K562 (cell line): ENCODE measurements around the gene CLCN2. TPM values are rescaled to one million over a fixed set of nuclear protein-coding genes. Genes with fewer than 3 reads are reported as not detected.

Experiments used
- CBX2 ChIP-seq: fragments of 200-600 bp; sonication (generic); IDR thresholded peaks from one replicate; pipeline ENCODE4 v1.6.1; 2012; ENCODE audit warnings: mild to moderate bottlenecking, low read length, inconsistent platforms; ENCODE audit not compliant: insufficient read depth, poor library complexity, severe bottlenecking
- CCAR2 ChIP-seq: fragments of 200-400 bp; formaldehyde crosslinking; IDR thresholded peaks from 2 replicates; pipeline ENCODE4 v1.6.1; 2017; ENCODE audit warnings: mild to moderate bottlenecking, low read depth, low read length
- HLTF ChIP-seq: fragments of 450-650 bp; IDR thresholded peaks from 2 replicates; pipeline ENCODE4 v1.6.1; 2016
- KAT8 ChIP-seq: fragments of 450-650 bp; IDR thresholded peaks from 2 replicates; pipeline ENCODE4 v1.6.1; 2016; ENCODE audit warnings: low read depth, mild to moderate bottlenecking
- NFIC ChIP-seq: fragments of 450-650 bp; IDR thresholded peaks from 2 replicates; pipeline ENCODE4 v1.6.1; 2017; ENCODE audit warnings: mild to moderate bottlenecking, inconsistent platforms
- PYGO2 ChIP-seq: fragments of 450-650 bp; IDR thresholded peaks from 2 replicates; pipeline ENCODE4 v1.6.1; 2016; ENCODE audit warnings: mild to moderate bottlenecking, missing genetic modification characterization, moderate library complexity, missing compliant biosample characterization
- RERE ChIP-seq: sonication (generic); formaldehyde crosslinking; IDR thresholded peaks from 2 replicates; pipeline ENCODE4 v1.8.0; 2023; ENCODE audit warnings: missing genetic modification reagents, mild to moderate bottlenecking, borderline replicate concordance
- SIN3B ChIP-seq: fragments of 450-650 bp; IDR thresholded peaks from 2 replicates; pipeline ENCODE4 v1.6.1; 2017; ENCODE audit warnings: low read depth, mild to moderate bottlenecking, moderate library complexity
- TFAM ChIP-seq: fragments of 250-450 bp; sonication (Bioruptor Pico); conservative IDR thresholded peaks from 2 replicates; pipeline ENCODE4 v1.5.0; 2021; ENCODE audit warnings: mild to moderate bottlenecking, moderate library complexity
- polyA plus RNA-seq, 8 experiments: library from polyadenylated mRNA; depleted of rRNA in 4 of 8; stranded (reverse) in 5 of 8; unstranded in 3 of 8; fragments of >200 nt; fragmentation: Nextera tagmentation in 2 of 8; fragmentation: Illumina TruSeq in 1 of 8; extraction: Ambion mirVana in 2 of 8; extraction: Trizol in 1 of 8; gene quantifications; 2 replicates each; pipeline versions ENCODE4 v1.2.1 to v1.2.3, GENCODE V29; 2011 to 2014; ENCODE audit warnings: inconsistent platforms in 1 of 8, missing spikeins in 1 of 8
- total RNA-seq, 7 experiments: library from RNA; depleted of rRNA in 6 of 7; stranded (reverse); fragments of >200 nt in 6 of 7; fragmentation: Illumina TruSeq in 2 of 7; extraction: Trizol in 2 of 7; gene quantifications; 2 replicates each; pipeline versions ENCODE4 v1.2.1 to v1.2.3, GENCODE V29; 2011 to 2021; ENCODE audit warnings: low replicate concordance in 1 of 7
- TF ChIP-seq, protein P1 (sequence below): sonication (generic); formaldehyde crosslinking; IDR thresholded peaks from 2 replicates; pipeline ENCODE4 v1.8.0; 2022; ENCODE audit warnings: missing genetic modification reagents, mild to moderate bottlenecking, borderline replicate concordance
- TF ChIP-seq, protein P2 (sequence below): fragments of 250-450 bp; sonication (Bioruptor Pico); IDR thresholded peaks from 2 replicates; pipeline ENCODE4 v1.9.0; 2021; ENCODE audit warnings: mild to moderate bottlenecking
- TF ChIP-seq, protein P3 (sequence below), 2 experiments: fragments of 450-650 bp; IDR thresholded peaks; 2 replicates each; pipeline ENCODE4 v1.6.1; 2016; ENCODE audit warnings: mild to moderate bottlenecking in 2 of 2, borderline replicate concordance in 1 of 2, low read depth in 1 of 2, moderate library complexity in 1 of 2

CLCN2 gene
- total and polyA plus RNA-seq, 9 of the 15 experiments (the other 6 are each of a cell fraction or from before 2014, with no cell fraction given) = 0.10 to 14.0 (median 6.9) TPM

- no peak for TF ChIP-seq RERE (CRISPR knock-in tag)
- TF ChIP-seq KAT8 = no peak
- TF ChIP-seq, protein P1, sequence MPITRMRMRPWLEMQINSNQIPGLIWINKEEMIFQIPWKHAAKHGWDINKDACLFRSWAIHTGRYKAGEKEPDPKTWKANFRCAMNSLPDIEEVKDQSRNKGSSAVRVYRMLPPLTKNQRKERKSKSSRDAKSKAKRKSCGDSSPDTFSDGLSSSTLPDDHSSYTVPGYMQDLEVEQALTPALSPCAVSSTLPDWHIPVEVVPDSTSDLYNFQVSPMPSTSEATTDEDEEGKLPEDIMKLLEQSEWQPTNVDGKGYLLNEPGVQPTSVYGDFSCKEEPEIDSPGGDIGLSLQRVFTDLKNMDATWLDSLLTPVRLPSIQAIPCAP (CRISPR knock-in tag) = no peak
- TF ChIP-seq TFAM (CRISPR knock-in tag) = no peak
- no peak for TF ChIP-seq NFIC
- TF ChIP-seq CBX2 = no peak
- no peak for TF ChIP-seq PYGO2
- TF ChIP-seq, protein P2, sequence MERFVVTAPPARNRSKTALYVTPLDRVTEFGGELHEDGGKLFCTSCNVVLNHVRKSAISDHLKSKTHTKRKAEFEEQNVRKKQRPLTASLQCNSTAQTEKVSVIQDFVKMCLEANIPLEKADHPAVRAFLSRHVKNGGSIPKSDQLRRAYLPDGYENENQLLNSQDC (CRISPR knock-in tag) = no peak
- TF ChIP-seq, protein P3, sequence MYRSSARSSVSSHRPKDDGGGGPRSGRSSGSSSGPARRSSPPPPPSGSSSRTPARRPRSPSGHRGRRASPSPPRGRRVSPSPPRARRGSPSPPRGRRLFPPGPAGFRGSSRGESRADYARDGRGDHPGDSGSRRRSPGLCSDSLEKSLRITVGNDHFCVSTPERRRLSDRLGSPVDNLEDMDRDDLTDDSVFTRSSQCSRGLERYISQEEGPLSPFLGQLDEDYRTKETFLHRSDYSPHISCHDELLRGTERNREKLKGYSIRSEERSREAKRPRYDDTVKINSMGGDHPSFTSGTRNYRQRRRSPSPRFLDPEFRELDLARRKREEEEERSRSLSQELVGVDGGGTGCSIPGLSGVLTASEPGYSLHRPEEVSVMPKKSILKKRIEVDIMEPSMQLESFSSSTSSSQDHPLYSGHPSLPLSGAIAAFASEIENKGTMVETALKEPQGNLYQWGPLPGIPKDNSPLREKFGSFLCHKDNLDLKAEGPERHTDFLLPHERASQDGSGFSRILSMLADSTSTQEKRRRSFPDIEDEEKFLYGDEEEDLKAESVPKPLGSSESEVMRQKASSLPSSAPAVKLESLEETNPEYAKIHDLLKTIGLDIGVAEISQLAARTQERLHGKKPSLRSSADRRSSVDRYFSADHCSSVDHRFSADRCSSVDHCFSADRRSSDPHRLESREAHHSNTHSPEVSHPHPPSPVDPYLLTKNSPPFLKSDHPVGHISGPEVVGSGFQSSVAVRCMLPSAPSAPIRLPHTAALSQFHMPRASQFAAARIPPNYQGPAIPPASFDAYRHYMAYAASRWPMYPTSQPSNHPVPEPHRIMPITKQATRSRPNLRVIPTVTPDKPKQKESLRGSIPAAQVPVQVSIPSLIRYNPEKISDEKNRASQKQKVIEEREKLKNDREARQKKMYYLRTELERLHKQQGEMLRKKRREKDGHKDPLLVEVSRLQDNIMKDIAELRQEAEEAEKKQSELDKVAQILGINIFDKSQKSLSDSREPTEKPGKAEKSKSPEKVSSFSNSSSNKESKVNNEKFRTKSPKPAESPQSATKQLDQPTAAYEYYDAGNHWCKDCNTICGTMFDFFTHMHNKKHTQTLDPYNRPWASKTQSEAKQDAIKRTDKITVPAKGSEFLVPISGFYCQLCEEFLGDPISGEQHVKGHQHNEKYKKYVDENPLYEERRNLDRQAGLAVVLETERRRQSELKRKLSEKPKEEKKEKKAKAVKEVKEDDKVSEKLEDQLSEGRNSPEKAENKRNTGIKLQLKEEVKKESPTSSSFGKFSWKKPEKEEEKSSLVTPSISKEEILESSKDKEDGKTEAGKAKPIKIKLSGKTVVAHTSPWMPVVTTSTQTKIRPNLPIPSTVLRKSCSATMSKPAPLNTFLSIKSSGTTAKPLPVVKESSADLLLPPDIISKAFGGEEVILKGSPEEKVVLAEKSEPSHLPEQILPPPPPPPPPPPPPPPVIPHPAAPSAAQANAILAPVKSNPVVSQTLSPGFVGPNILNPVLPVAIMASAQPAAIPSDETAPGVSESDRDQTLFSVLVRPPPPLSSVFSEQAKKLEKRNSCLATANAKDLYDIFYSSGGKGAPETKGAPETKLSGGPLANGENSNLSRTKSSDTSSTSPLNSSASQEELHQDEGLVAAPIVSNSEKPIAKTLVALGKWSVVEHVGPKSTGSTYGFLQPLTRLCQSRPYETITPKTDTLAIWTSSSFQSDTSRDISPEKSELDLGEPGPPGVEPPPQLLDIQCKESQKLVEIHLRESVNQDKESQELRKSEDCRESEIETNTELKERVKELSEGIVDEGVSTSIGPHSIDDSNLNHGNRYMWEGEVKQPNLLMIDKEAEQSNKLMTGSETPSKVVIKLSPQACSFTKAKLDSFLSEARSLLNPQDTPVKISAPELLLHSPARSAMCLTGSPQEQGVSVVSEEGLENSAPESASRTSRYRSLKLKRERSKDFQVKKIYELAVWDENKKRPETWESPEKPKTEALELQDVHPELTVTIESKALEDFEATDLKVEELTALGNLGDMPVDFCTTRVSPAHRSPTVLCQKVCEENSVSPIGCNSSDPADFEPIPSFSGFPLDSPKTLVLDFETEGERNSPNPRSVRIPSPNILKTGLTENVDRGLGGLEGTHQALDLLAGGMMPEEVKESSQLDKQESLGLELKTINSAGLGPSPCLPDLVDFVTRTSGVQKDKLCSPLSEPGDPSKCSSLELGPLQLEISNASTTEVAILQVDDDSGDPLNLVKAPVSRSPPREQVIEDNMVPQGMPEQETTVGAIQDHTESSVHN (IDR thresholded peaks at IDR 0.05; ENCODE audit: borderline replicate concordance in 1 of 2, low read depth in 1 of 2) = no peak
- TF ChIP-seq SIN3B = no peak
- TF ChIP-seq HLTF = no peak
- TF ChIP-seq CCAR2 = no peak
Measured at GRCh38 chr3:184335661-184336546, 25.5 kb downstream of the CLCN2 start (continued).
